ENCODE data around the gene CD74.
"Not testable (repeated sequence)": the region's sequence is repeated elsewhere in the genome, so short reads cannot be mapped to it uniquely, and the experiment has no call there.

The CD74 gene

GRCh38 chr5:150441813-150442698 lies 29.3 kb upstream of the CD74 start:
- DNase-seq, result no peak

DNA sequence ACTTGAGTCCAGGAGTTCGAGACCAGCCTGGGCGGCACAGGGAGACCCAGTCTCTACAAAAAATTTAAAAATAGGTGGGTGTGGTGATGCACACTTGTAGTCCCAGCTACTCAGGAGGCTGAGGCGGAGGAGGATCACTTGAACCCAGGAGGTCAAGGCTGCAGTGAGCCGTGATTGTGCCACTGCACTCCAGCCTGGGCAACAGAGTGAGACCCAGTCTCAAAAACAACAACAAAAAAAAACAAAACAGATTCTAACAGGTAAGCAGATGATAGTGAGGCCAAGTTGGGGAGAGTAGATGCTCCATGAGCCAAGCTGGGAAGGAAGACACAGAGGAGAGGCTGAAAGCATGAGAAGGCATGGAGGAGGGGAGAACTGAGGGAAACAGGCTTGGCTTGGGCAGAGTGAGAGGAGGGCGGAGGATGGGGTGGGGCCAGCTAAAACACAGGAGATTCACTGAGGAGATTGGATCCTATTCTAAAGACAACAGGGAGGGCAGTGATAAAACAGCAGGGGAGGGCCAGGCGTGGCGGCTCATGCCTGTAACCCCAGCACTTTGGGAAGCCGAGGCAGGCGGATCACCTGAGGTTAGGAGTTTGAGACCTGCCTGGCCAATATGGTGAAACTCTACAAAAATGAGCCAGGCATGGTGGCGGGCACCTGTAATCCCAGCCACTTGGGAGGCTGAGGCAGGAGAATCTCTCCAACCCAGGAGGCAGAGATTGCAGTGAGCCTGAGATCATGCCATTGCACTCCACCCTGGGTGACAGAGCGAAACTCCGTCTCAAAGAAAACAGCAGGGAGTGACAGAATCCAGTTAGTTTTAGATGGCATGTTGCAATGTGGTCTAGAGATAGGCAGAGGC lies 28.5 kb upstream of the CD74 start:
- no peak for DNase-seq

- DNase-seq, result peak in 1 of 2 experiments; percentile 5
Observed at GRCh38 chr5:150438873-150439546, 26.3 kb upstream of the CD74 start.

- DNase-seq, result peak; percentile 77 to 81
Observed at GRCh38 chr5:150436141-150436680, 23.5 kb upstream of the CD74 start.

GRCh38 chr5:150434464-150434863 lies 21.8 kb upstream of the CD74 start:
- DNase-seq, result no peak

DNA sequence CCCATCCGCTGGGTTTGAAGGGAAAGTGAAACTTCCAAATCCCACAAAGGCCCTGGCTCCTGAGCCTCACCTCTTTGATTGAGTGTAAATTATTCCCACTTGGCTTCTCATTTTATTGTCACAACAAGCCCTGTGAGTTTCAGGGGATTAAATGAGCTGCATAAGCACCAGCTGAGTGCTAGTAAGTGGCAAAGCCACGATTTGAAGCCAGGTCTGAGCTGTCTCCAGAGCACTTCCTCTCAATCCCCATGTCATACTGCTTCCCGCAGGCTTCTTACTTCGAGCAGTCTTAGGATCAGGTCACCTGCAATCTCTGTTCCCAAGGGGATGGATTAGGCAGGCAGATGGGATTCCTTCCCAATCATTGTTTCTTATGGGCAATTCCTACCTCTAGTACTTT lies 18.9 kb upstream of the CD74 start:
- DNase-seq, result no peak

GRCh38 chr5:150431048-150431447 lies 18.3 kb upstream of the CD74 start:
- no peak for DNase-seq

DNA sequence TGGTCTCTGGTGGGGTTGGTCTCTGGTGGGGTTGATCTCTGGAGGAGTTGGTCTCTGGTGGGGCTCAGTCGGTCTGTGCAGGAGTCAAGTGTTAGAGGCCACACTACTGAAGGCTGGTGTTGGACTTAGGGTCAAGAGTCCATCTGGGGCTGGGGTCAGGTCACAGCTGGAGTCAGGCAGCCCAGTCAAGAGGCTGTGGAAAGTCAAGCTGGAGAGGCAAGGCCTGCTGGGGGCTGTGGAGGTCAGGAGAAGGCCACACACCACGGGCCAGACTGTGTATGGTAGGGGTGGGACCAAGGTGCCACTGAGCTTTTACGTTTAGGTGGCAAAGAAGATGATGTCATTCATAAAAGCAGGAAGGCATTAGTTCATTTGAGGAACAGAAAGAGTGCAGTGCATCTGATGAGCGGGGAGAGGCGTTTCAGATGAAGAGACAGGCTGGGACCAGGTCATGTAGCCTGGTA lies 16.7 kb upstream of the CD74 start:
- DNase-seq, result no peak

- no peak for DNase-seq
Observed at GRCh38 chr5:150428978-150429377, 16.3 kb upstream of the CD74 start.

DNA sequence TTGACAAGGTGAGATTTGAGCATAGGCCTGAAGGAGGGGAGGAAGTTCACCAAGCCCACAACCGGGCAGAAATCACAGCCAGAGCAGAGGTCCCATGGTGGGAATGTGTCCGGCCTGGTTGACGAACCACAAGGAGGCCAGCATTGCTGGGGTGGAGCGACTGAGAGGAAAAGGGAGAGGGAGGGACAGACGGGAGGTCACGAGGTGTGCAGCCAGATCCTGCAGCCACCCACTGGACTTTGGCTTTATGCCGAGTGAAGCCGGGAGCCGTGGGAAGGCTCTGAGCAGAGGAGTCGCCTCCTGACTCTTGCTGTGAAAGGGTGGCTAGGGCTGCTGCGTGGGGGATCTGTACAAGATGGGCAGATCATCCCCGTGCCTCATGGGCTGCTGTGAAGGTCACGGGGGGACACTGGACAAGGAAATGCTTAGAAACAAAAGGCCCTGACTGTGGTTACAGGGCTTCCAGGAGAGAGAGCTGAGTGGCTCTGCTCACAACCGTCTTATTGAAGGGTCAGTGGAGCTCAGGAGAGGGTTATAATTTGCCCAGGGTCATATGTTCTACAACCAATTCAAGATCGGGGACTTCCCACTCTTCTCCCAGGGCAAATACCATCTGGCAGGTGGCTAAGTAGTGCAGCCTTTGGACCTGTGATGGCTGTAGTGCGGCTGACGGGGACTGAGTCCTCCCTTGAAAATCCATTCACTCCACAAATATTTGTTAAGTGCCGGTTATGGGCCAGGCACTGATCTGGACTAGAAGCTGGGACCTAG lies 15.6 kb upstream of the CD74 start:
- no peak for DNase-seq

GRCh38 chr5:150426165-150426564 lies 13.5 kb upstream of the CD74 start:
- not testable (repeated sequence) for DNase-seq

DNA sequence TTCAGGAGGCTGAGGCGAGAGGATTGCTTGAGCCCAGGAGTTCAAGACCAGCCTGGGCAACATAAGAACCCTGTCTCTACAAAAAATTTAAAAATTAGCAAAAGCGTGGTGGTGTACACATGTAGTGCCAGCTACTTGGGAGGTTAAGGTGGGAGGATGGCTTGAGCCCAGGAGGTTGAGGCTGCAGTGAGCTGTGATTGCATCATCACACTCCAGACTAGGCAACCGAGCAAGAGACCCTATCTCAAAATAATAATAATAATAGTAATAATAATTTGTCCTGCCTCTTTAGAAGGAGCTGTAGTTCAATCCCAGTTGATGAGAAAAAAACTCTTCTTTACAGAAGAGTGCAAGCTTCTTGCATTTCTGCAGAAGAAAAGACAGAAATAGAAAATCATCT lies 10.0 kb upstream of the CD74 start:
- DNase-seq, result no peak

DNA sequence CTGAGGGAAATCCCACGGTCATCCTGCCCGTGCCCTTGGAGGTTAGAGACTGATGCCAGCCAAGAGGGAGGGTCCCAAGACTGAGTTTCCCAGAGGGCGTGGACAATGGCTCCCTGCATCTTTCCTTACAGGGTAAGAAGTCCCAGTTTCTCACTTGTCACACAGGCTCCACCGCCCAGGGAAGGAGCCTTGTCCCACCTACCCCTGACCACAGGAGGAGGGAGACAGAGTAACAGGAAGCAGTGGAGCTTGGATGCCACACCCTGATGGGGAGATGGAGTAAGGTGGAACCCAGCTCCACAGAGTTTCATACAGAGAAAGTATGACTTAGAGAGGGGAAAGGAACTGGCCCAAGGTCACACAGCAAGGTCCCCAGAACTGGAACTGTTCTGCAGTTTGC lies 9.4 kb upstream of the CD74 start:
- DNase-seq, result no peak

- no peak for DNase-seq
Observed at GRCh38 chr5:150419630-150420270, 7.0 kb upstream of the CD74 start.

DNA sequence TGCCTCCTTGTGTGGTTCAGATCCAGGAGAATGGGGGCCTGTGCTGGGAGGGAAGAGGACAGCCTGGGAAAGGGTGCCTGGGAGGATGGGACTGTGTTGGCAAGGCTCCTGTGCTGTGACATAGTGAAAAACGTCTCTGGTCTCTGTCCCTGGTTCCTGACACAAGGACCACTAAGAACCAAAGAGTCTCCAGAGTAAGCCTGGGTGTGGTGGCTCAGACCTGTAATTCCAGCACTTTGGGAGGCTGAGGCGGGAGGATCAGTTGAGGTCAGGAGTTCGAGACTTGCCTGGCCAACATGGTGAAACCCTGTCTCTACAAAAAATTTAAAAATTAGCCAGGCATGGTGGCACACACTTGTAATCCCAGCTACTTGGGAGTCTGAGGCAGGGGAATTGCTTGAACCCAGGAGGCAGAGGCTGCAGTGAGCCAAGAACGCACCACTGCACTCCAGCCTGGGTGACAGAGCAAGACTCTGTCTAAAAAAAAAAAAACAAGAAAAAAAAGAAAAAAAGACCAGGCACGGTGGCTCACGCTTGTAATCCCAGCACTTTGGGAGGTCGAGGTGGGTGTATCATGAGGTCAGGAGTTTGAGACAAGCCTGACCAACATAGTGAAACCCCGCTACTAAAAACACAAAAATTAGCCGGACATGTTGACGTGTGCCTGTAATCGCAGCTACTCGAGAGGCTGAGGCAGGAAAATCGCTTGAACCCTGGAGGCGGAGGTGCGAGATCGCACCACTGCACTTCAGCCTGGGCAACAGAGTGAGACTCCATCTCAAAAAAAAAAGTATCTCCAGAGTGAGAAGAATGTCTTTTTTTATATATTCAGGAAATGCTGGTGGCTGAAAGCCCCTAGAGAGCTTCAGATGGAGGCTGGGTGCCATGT lies 1.4 kb upstream of the CD74 start:
- DNase-seq, result not testable (repeated sequence)

GRCh38 chr5:150413176-150413901 lies 629 bp upstream of the CD74 start:
- DNase-seq, result no peak

- DNase-seq, result peak; percentile 21 to 27
Observed at GRCh38 chr5:150411245-150411979, 1.3 kb downstream of the CD74 start.

DNA sequence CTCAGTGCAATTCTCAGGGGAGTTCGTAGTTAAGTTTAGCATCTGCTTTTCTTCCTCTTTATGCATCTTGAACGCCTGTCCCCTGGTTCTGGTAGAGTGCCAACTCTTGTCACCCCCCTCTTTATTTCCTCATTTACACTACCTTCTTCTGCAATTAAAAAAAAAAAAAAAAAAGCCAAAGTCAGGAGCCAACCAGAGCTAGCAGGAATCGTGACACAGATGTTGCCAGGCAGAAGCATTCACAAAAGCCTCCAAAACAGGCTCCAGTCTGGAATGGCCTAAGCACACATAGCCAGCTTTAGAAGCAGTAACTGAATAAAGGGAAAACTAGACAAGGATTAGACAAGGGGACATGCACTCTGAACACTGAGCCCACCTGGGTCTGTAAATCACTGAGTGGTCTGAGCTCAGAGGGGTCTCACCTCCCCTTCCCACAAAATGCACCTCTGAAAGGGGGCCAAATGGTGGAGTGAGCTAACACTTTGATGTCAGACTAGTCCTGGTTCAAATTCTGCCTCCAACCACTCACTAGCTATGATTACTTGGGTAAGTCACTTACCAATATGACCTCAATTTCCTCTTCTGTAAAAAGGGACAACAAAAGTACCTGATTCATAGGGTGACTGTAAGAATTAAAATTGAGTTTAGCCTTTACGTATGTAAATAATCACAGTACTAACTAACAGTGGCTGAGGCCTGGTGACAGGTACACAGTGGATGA lies 2.0 kb downstream of the CD74 start:
- DNase-seq, result peak; percentile 95

All from AML-193 (cell line).